HepG2 (cell line): Measurements from ENCODE around the gene TBC1D22A. TPM values are rescaled to one million over a fixed set of nuclear protein-coding genes. Genes with fewer than 3 reads are reported as not detected.

ENCODE experiments used
- ATAC-seq: fragments of 200-7000 bp; cut with Tn5 transposase; 3 replicates; pipeline ENCODE4 v1.9.1; 2020; ENCODE audit warnings: mild to moderate bottlenecking, moderate library complexity
- BruUV-seq: library from RNA; stranded (reverse); fragments of 400-500 nt; replicated peaks from 2 replicates; lab custom pipeline; 2021; lab: Mats Ljungman, UMichigan
- CTCF ChIA-PET: fragments of 300-600 bp; formaldehyde crosslinking; extraction: SDS; loops from one replicate; lab custom pipeline; 2021; ENCODE audit warnings: low total read pairs, inconsistent platforms, low intra/inter-chr PET ratio; lab: Yijun Ruan, JAX
- POLR2A ChIA-PET: fragments of 350-600 bp; sonication (Branson Sonifier 250); formaldehyde crosslinking; loops from one replicate; lab custom pipeline; 2020; ENCODE audit warnings: antibody characterized with exemption, inconsistent platforms; lab: Yijun Ruan, JAX
- DNase-seq: peaks from one replicate; pipeline ENCODE4 v3.0.0-alpha.2; 2015; ENCODE audit warnings: low spot score
- FAIRE-seq: peaks from 3 replicates; lab custom pipeline; 2011; peaks lifted over from hg19 to GRCh38; lab: Jason Lieb, UNC
- H2AFZ ChIP-seq: one replicate; pipeline ENCODE4 v1.6.1; 2011; ENCODE audit warnings: low read length, inconsistent platforms
- H3K27ac ChIP-seq: fragments of 300-600 bp; 3 replicates; pipeline ENCODE4 v1.8.0; 2011; ENCODE audit warnings: mixed run types, mild to moderate bottlenecking, mixed read lengths, low read length, inconsistent platforms; ENCODE audit not compliant: insufficient read depth; ENCODE audit errors: extremely low read length
- H3K27me3 ChIP-seq, 2 experiments: fragments of 200-600 bp in 1 of 2; 2 replicates in 1 of 2; 3 replicates in 1 of 2; pipeline versions ENCODE4 v1.6.0 to v1.8.0; 2011; ENCODE audit warnings: low read length in 2 of 2, mild to moderate bottlenecking in 2 of 2, moderate library complexity in 2 of 2, inconsistent platforms in 1 of 2; ENCODE audit not compliant: insufficient read depth in 2 of 2, control insufficient read depth in 1 of 2
- H3K36me3 ChIP-seq, 2 experiments: fragments of 200-600 bp in 1 of 2; replicated peaks in 1 of 2; 2 replicates in 1 of 2; 3 replicates in 1 of 2; pipeline versions ENCODE4 v1.5.1 to v1.8.0; 2011; ENCODE audit warnings: low read length in 2 of 2, inconsistent platforms in 1 of 2; ENCODE audit not compliant: insufficient read depth in 2 of 2, control insufficient read depth in 1 of 2
- H3K4me1 ChIP-seq: 2 replicates; pipeline ENCODE4 v1.5.1; 2012; ENCODE audit warnings: low read length, inconsistent platforms; ENCODE audit not compliant: insufficient read depth
- H3K4me2 ChIP-seq: 2 replicates; pipeline ENCODE4 v1.6.0; 2011; ENCODE audit warnings: low read depth, low read length, inconsistent platforms
- H3K4me3 ChIP-seq, 3 experiments: fragments of 200-600 bp in 1 of 3; sonication (generic), shearing (Covaris generic) in 1 of 3; replicated peaks in 1 of 3; 2 replicates each; pipeline ENCODE4 v1.5.1; 2011 to 2016; ENCODE audit warnings: low read length in 3 of 3, inconsistent platforms in 2 of 3, low read depth in 2 of 3, mild to moderate bottlenecking in 2 of 3, control low read depth in 1 of 3, mixed read lengths in 1 of 3; ENCODE audit not compliant: insufficient read depth in 1 of 3
- H3K79me2 ChIP-seq: one replicate; pipeline ENCODE4 v1.6.1; 2011; ENCODE audit warnings: low read length, inconsistent platforms; ENCODE audit not compliant: insufficient read depth
- H3K9ac ChIP-seq: 2 replicates; pipeline ENCODE4 v1.6.0; 2011; ENCODE audit warnings: mild to moderate bottlenecking, low read depth, low read length, inconsistent platforms; ENCODE audit not compliant: insufficient read depth
- H3K9me3 ChIP-seq: 2 replicates; pipeline ENCODE4 v1.5.1; 2012; ENCODE audit warnings: mild to moderate bottlenecking, low read length
- H4K20me1 ChIP-seq: 2 replicates; pipeline ENCODE4 v1.6.0; 2011; ENCODE audit warnings: inconsistent platforms, mild to moderate bottlenecking, low read length, moderate library complexity; ENCODE audit not compliant: insufficient read depth
- CHCHD3 ChIP-seq: sonication (generic); formaldehyde crosslinking; IDR thresholded peaks from 2 replicates; pipeline ENCODE4 v1.8.0; 2022; ENCODE audit warnings: mild to moderate bottlenecking, missing genetic modification reagents, moderate library complexity
- KDM5A ChIP-seq: fragments of 200-600 bp; sonication (generic); IDR thresholded peaks from 2 replicates; pipeline ENCODE4 v1.7.0; 2018; ENCODE audit warnings: antibody characterized with exemption, mild to moderate bottlenecking, low read length, borderline replicate concordance
- PTBP1 ChIP-seq: fragments of 200-400 bp; formaldehyde crosslinking; IDR thresholded peaks from 2 replicates; pipeline ENCODE4 v1.6.1; 2018; ENCODE audit warnings: low read length, low read depth; ENCODE audit not compliant: poor library complexity, severe bottlenecking
- WIZ ChIP-seq: sonication (generic); formaldehyde crosslinking; IDR thresholded peaks from 2 replicates; pipeline ENCODE4 v1.5.1; 2020; ENCODE audit warnings: mild to moderate bottlenecking, missing genetic modification reagents
- WGBS: methylation state at CpG from one replicate; pipeline ENCODE4 v1.1.6; 2017; ENCODE audit warnings: low lambda C conversion rate; 5-methylcytosine and 5-hydroxymethylcytosine counted together
- in situ Hi-C: cut with HindIII; loops from 2 replicates; pipeline ENCODE4 v1.10.0; 2017; ENCODE audit warnings: low pct_unique_long_range_greater_than_20kb; ENCODE audit not compliant: extremely low pct_ligation_motif_present
- intact Hi-C: fragments of 100-400 bp; cut with micrococcal nuclease; formaldehyde crosslinking; loops from one replicate; pipeline ENCODE4 v1.10.0; 2022; ENCODE audit not compliant: unreplicated experiment
- polyA plus RNA-seq, 8 experiments: library from polyadenylated mRNA; depleted of rRNA in 3 of 8; stranded (reverse) in 7 of 8; unstranded in 1 of 8; fragments of >200 nt; fragmentation: Illumina TruSeq in 4 of 8; extraction: Trizol in 4 of 8; gene quantifications; 2 replicates each; pipeline versions ENCODE4 v1.2.1 to v1.2.3, GENCODE V29; 2011 to 2016; ENCODE audit warnings: low read depth in 4 of 8, missing spikeins in 1 of 8, mixed read lengths in 1 of 8; ENCODE audit not compliant: insufficient read depth in 1 of 8
- total RNA-seq, 5 experiments: library from RNA; depleted of rRNA; stranded (reverse); fragments of >200 nt; fragmentation: Illumina TruSeq; extraction: Trizol; gene quantifications; 2 replicates each; pipeline ENCODE4 v1.2.3, GENCODE V29; 2016; ENCODE audit warnings: low read depth in 1 of 5

The TBC1D22A gene
- total and polyA plus RNA-seq, 2 of the 13 experiments (the other 11 are each of a cell fraction or from before 2014, with no cell fraction given) = 17.3 to 18.0 TPM

- Histone ChIP-seq H3K79me2 (peaks cover 14% of the 10 kb centered on the region), H3K4me1 (peaks cover 27% of the 10 kb centered on the region), H2AFZ (no peak overlapping the region), H3K4me2 (no peak overlapping the region), H4K20me1 (no peaks in the 10 kb centered on the region; the same call in 1 of the 2 replicates), H3K36me3 (peaks cover 2 to 8% of the 10 kb centered on the region in 2 experiments; a peak in 3 of 5 replicates), H3K27ac (no peak overlapping the region), H3K9me3 (no peaks in the 10 kb centered on the region; the same call in 1 of the 2 replicates), H3K9ac (no peak overlapping the region), H3K4me3 (no peak overlapping the region), H3K27me3 (no peaks in the 10 kb centered on the region)
- in situ Hi-C loops = no loop called here
- FAIRE-seq (no peak), ATAC-seq (no peak), DNase-seq (no peak)
- ChIA-PET POLR2A (no interaction called here), CTCF (no interaction called here)
- BruUV-seq = no TSS peak
- no peak for TF ChIP-seq PTBP1
- WGBS = 92% methylated on average over 12 of the region's 12 CpGs
- intact Hi-C loops = no loop called here
Observed at GRCh38 chr22:46829117-46829891, 66.9 kb downstream of the TBC1D22A start.

- POLR2A ChIA-PET = no interaction called here
- Histone ChIP-seq H2AFZ (no peak overlapping the region), H3K4me3 (no peak overlapping the region), H3K27me3 (no peaks in the 10 kb centered on the region), H4K20me1 (no peaks in the 10 kb centered on the region; the same call in 1 of the 2 replicates), H3K4me1 (peaks cover 27% of the 10 kb centered on the region), H3K9me3 (peaks cover 8% of the 10 kb centered on the region), H3K4me2 (no peak overlapping the region), H3K9ac (no peak overlapping the region), H3K79me2 (peaks cover 14% of the 10 kb centered on the region), H3K27ac (no peak overlapping the region)
- no TSS peak for BruUV-seq
- ATAC-seq (no peak), DNase-seq (no peak)
- in situ Hi-C loops = no loop called here
- TF ChIP-seq CHCHD3 = no peak
- no peak for TF ChIP-seq KDM5A
- TF ChIP-seq WIZ = no peak
- TF ChIP-seq, all 625 proteins: peak for 0
- FAIRE-seq = no peak
- CTCF ChIA-PET = no interaction called here
- peaks cover 3 to 14% of the 10 kb centered on the region in 2 experiments; a peak in 4 of 5 replicates for H3K36me3 ChIP-seq
- 91% methylated on average over 12 of the region's 15 CpGs for WGBS
- intact Hi-C loops = no loop called here
Observed at GRCh38 chr22:46829941-46830715, 67.7 kb downstream of the TBC1D22A start.
